GM19240 (cell line): Measurements from ENCODE around the gene E2F3.
A peak's percentile ranks its signal among the peaks of the same experiment; 100 is the strongest.

Source experiments
- DNase-seq: peaks from one replicate; pipeline ENCODE4 v3.0.0; 2011; ENCODE audit warnings: low spot score; ENCODE audit not compliant: insufficient read length

The E2F3 gene

GRCh38 chr6:20401205-20402091 is at the start of gene E2F3:
TSS of gene E2F3 (plus strand) at chr6:20401879. CDS start at chr6:20402233, 354 bp downstream.
- DNase-seq: peak; percentile 97

GRCh38 chr6:20352346-20352745 is 49.3 kb upstream of the E2F3 start:
- no peak for DNase-seq

GRCh38 chr6:20353134-20353533 is 48.5 kb upstream of the E2F3 start:
- no peak for DNase-seq

GRCh38 chr6:20354366-20354765 is 47.3 kb upstream of the E2F3 start:
- DNase-seq: no peak

- no peak for DNase-seq
These were observed 41.1 kb upstream of the E2F3 start for GRCh38 chr6:20360471-20361119.

- DNase-seq: no peak
These were observed 39.1 kb upstream of the E2F3 start for GRCh38 chr6:20362623-20363022.

GRCh38 chr6:20364327-20364726 is 37.4 kb upstream of the E2F3 start:
- no peak for DNase-seq

- DNase-seq: no peak
These were observed 36.2 kb upstream of the E2F3 start for GRCh38 chr6:20365456-20365855.

GRCh38 chr6:20366082-20366830 is 35.4 kb upstream of the E2F3 start:
- no peak for DNase-seq

GRCh38 chr6:20367743-20368485 is 33.8 kb upstream of the E2F3 start:
- no peak for DNase-seq

- DNase-seq: no peak
These were observed 31.3 kb upstream of the E2F3 start for GRCh38 chr6:20370393-20370792.

- no peak for DNase-seq
These were observed 30.9 kb upstream of the E2F3 start for GRCh38 chr6:20370801-20371200.

GRCh38 chr6:20375436-20375835 is 26.2 kb upstream of the E2F3 start:
- DNase-seq: no peak

- no peak for DNase-seq
These were observed 23.9 kb upstream of the E2F3 start for GRCh38 chr6:20377623-20378265.

GRCh38 chr6:20379231-20379630 is 22.4 kb upstream of the E2F3 start:
- no peak for DNase-seq

- no peak for DNase-seq
These were observed 15.5 kb upstream of the E2F3 start for GRCh38 chr6:20386218-20386617.

GRCh38 chr6:20389066-20389465 is 12.6 kb upstream of the E2F3 start:
- no peak for DNase-seq

- no peak for DNase-seq
These were observed 8.4 kb upstream of the E2F3 start for GRCh38 chr6:20393297-20393696.

GRCh38 chr6:20399518-20399917 is 2.2 kb upstream of the E2F3 start:
- DNase-seq: no peak

GRCh38 chr6:20400456-20401204 is 1.0 kb upstream of the E2F3 start:
- DNase-seq: no peak
